GM19351 (cell line): ENCODE measurements around the gene BCL11A.

ENCODE experiments used
- ATAC-seq: cut with Tn5 transposase; IDR thresholded peaks from one replicate; pipeline ENCODE4 v1.9.1; 2021; ENCODE audit warnings: mild to moderate bottlenecking, moderate library complexity; ENCODE audit not compliant: unreplicated experiment

Gene BCL11A

GRCh38 chr2:60470340-60470739, 83.1 kb downstream of the BCL11A start:
- ATAC-seq, result no peak

DNA sequence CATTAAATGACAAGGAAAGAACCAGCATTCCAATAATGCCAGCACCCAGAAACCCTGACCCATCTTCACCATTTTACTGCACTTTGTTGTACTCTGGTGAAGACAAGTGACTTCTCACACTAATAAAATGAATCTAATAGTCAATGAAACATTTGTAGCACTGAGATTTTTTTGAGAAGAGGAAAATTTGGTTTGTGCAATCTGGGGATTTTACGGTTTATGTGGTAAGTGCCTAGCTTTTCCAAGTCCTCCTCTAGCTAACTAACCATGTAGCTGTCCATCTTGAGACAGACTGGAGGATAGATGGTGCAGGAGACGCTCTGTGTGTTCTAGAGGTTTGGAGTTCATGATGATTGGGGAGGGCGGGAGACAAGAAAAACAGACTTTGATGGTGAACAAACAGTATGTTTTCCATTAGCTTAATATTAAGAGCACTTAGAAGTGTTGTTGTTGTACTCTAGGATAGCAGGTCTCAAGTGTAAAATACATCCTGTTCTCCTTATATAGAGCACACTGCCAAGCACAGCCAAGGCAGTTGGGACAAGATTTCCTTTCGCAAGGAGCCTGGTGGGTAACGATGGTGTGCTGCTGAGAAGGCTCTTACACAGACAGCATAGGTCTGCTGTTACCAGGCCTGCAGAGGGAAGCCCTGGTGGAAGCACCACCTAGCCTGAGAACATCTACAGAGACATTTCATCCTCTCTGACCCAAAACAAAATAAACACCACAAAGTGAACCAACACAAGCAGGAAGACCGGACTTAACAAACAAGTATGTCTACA, 83.7 kb downstream of the BCL11A start:
- no peak for ATAC-seq

GRCh38 chr2:60468382-60469085, 84.9 kb downstream of the BCL11A start:
- no peak for ATAC-seq

DNA sequence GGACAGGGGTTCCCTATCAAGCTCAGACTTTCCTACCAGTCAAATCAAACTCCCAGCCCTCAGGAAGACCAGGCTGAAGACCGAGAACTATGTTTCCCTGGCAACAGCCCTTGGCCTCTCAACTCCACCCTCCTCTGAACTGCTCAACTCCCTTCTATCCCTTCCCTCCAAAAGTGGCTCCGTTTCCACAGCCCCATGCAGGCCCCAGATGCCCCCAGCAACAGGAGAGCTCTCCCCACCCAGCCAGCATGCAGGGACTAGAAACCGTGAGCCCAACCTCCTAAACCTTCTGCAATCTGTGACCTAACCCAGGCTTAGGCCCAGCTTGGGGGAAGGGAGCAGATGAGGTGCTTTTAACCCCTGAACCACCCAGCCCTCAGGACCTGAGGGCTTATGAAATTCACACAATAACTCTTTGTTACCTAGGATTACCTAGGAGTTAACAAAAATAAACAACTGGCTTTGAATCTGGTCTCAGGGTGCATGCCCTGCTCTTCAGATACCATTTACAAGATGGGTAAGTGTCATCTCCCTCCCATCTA, 87.2 kb downstream of the BCL11A start:
- ATAC-seq, result no peak

DNA sequence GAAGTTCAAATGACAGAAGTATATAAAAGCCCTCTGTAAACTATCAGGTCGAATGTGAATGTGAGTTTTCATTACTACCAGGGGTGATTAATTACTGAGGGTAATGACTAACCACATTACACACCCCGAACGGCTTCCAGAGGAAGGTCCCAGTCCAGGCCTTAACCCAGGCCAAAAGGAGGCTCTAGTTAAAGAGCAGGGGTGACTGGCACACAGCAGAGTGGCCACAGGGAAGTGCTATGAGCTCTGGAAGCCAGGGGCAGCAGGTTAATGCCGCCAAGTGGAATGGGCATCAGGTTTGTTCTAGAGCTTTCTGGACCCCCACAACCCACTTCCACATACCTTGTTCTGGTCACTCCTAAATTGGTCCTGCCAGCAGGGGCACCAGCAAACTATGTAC, 87.7 kb downstream of the BCL11A start:
- ATAC-seq, result no peak

- no peak for ATAC-seq
Measured at GRCh38 chr2:60463249-60463648, 90.2 kb downstream of the BCL11A start.

- no peak for ATAC-seq
Measured at GRCh38 chr2:60461421-60462108, 91.9 kb downstream of the BCL11A start.

- no peak for ATAC-seq
Measured at GRCh38 chr2:60460577-60461420, 92.7 kb downstream of the BCL11A start.

- no peak for ATAC-seq
Measured at GRCh38 chr2:60459851-60460250, 93.6 kb downstream of the BCL11A start.

GRCh38 chr2:60456115-60456770, 97.2 kb downstream of the BCL11A start:
- no peak for ATAC-seq

- ATAC-seq, result no peak
Measured at GRCh38 chr2:60453872-60454271, 99.6 kb downstream of the BCL11A start.

DNA sequence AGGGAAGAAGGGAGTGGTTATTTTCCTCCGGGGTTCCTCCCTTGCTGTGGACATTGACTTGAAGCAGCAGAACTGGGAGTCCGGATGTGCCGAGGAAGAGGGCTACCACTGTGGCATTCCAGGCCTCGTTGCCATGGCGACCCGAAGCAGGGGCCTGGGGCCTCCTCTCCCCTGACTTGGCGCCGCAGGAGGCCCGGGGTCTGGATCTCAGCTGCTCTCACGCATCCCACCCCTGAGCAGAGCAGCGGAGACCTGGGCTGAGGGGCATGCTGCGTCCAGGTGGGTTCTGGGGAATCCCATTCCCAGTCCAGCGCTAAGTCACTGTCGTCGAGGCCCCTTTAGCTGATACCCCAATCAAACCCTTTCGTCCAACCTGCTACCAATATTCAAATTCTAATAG, 100.2 kb downstream of the BCL11A start:
- no peak for ATAC-seq

GRCh38 chr2:60450488-60450887, 103.0 kb downstream of the BCL11A start:
- no peak for ATAC-seq

DNA sequence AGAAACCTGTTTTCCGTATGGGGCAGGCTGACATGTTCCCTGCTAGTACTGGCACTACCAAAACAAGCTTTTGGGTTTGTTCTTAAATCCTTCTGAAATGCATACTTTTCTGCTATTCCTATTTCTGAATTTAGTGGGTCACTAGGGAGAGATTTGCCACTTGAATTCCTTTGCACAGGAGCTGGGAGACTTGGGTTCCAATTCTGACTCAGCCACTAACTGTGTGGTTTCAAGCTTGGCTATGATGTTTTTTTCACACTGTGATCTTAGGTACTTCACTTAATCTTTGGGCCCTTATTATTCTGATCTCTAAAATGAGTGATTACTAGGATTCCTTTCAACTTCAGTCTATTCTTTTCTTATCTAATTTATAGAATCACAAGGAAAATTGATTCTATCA, 105.5 kb downstream of the BCL11A start:
- ATAC-seq, result peak; percentile 21

- ATAC-seq, result peak; percentile 86
Measured at GRCh38 chr2:60446413-60447267, 106.8 kb downstream of the BCL11A start.

GRCh38 chr2:60445684-60446179, 107.7 kb downstream of the BCL11A start:
- no peak for ATAC-seq

GRCh38 chr2:60442608-60443007, 110.8 kb downstream of the BCL11A start:
- ATAC-seq, result no peak

DNA sequence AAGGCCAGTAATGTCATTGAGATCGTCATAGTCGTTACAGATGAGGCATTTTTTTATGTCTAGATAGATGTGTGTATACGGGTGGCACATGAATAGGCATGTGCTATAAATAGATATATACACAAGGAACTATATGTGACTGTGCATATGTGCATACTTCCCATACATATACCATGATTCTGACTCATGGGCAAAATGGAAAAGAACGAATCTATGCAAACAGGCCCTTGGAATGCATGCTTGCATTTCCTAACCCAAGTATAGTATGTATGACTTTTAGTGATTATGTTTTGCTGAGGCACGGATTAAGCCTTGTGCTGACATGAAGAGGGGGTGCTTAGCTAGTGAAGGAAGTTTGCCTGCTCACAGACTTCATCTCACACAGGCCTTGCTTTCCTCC, 111.7 kb downstream of the BCL11A start:
- no peak for ATAC-seq

DNA sequence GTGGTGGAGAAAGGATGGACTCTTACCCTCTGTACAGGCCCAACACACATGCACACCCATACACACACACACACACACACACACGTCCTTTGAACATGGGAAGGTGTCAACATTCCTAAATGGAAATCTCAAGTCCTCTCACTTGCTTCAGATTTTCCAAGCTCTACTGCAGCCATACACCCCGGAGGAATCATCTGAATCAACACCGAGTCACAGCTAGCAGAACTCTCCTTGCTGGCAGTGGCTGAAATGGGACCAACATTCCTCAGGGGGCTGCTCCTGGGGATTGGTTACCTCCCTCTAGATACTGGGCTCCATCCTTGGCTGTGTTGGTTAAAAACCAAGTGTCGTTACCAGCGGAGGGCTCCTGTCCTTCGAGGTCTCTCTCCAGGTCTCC, 112.7 kb downstream of the BCL11A start:
- no peak for ATAC-seq
